NB4 (cell line): ENCODE results near the gene ZNF827.

Experiments used
- DNase-seq: peaks from one replicate; pipeline ENCODE4 v3.0.0; 2010; ENCODE audit warnings: low read depth
- H3K4me3 ChIP-seq: one replicate; pipeline ENCODE4 v1.5.1; 2011; ENCODE audit warnings: mild to moderate bottlenecking, low read depth, low read length, moderate library complexity
- CTCF ChIP-seq: IDR thresholded peaks from one replicate; pipeline ENCODE4 v1.5.1; 2012; ENCODE audit warnings: low read depth, low read length
- MAX ChIP-seq: IDR thresholded peaks from 2 replicates; pipeline ENCODE4 v1.6.1; 2011; ENCODE audit warnings: low read depth, low read length
- MYC ChIP-seq: IDR thresholded peaks from 2 replicates; pipeline ENCODE4 v1.6.1; 2011; ENCODE audit warnings: low read depth, low read length
- POLR2A ChIP-seq: IDR thresholded peaks from 2 replicates; pipeline ENCODE4 v1.6.1; 2011; ENCODE audit warnings: mild to moderate bottlenecking; ENCODE audit not compliant: insufficient read length; ENCODE audit errors: extremely low read depth

ZNF827 gene

GRCh38 chr4:145732895-145733880, 205.4 kb downstream of the ZNF827 start:
- no peak overlapping the region for H3K4me3 ChIP-seq
- peak; percentile 75 for DNase-seq
- no peak for TF ChIP-seq POLR2A
- no peak for TF ChIP-seq CTCF
- no peak for TF ChIP-seq MYC
- no peak for TF ChIP-seq MAX

GRCh38 chr4:145732001-145732815, 206.4 kb downstream of the ZNF827 start:
- DNase-seq: no peak
- no peak overlapping the region for H3K4me3 ChIP-seq
- TF ChIP-seq MYC (no peak), CTCF (no peak), POLR2A (no peak), MAX (no peak)

- TF ChIP-seq POLR2A: no peak
- TF ChIP-seq MYC: no peak
- no peak for TF ChIP-seq CTCF
- TF ChIP-seq MAX: no peak
- DNase-seq: no peak
- H3K4me3 ChIP-seq: no peak overlapping the region
These were observed 207.6 kb downstream of the ZNF827 start for GRCh38 chr4:145731028-145731427.

GRCh38 chr4:145730026-145730425, 208.6 kb downstream of the ZNF827 start:
- TF ChIP-seq MYC (no peak), CTCF (no peak)
- H3K4me3 ChIP-seq: no peak overlapping the region
- DNase-seq: no peak

GRCh38 chr4:145723336-145723735, 215.3 kb downstream of the ZNF827 start:
- TF ChIP-seq CTCF (no peak), MAX (no peak), POLR2A (no peak), MYC (no peak)
- no peak for DNase-seq

More at GRCh38 chr4:145723336-145723735, 215.3 kb downstream of the ZNF827 start:
- no peak overlapping the region for H3K4me3 ChIP-seq
